Activated CD4-positive, alpha-beta T cell treated with anti-CD3 and anti-CD28 coated beads for 24 hours (primary cell): ENCODE measurements around the gene ADAMTS17.
"Not testable (repeated sequence)": the region's sequence is repeated elsewhere in the genome, so short reads cannot be mapped to it uniquely, and the experiment has no call there.

Experiments
- DNase-seq, 2 donors: peaks; one replicate each; pipeline ENCODE4 v3.0.0-alpha.2; 2020; ENCODE audit warnings: low read depth in 2 of 2

ADAMTS17 gene

GRCh38 chr15:100092034-100092433, 249.7 kb downstream of the ADAMTS17 start:
- DNase-seq, result no peak

- no peak for DNase-seq
Observed at GRCh38 chr15:100090411-100090810, 251.4 kb downstream of the ADAMTS17 start.

- DNase-seq, result not testable (repeated sequence)
Observed at GRCh38 chr15:100084042-100084821, 257.5 kb downstream of the ADAMTS17 start.

- DNase-seq, result no peak
Observed at GRCh38 chr15:100083572-100083971, 258.2 kb downstream of the ADAMTS17 start.

GRCh38 chr15:100082761-100083402, 258.9 kb downstream of the ADAMTS17 start:
- no peak for DNase-seq

GRCh38 chr15:100081454-100081853, 260.3 kb downstream of the ADAMTS17 start:
- no peak for DNase-seq

GRCh38 chr15:100078511-100079220, 263.1 kb downstream of the ADAMTS17 start:
- no peak for DNase-seq

- DNase-seq, result no peak
Observed at GRCh38 chr15:100075229-100075628, 266.5 kb downstream of the ADAMTS17 start.

GRCh38 chr15:100073982-100074381, 267.8 kb downstream of the ADAMTS17 start:
- no peak for DNase-seq

GRCh38 chr15:100066521-100067280, 275.1 kb downstream of the ADAMTS17 start:
- DNase-seq, result not testable (repeated sequence)

- DNase-seq, result no peak
Observed at GRCh38 chr15:100061944-100062343, 279.8 kb downstream of the ADAMTS17 start.

GRCh38 chr15:100060276-100060926, 281.4 kb downstream of the ADAMTS17 start:
- DNase-seq, result no peak

- no peak for DNase-seq
Observed at GRCh38 chr15:100059521-100059920, 282.3 kb downstream of the ADAMTS17 start.

- no peak for DNase-seq
Observed at GRCh38 chr15:100059094-100059493, 282.7 kb downstream of the ADAMTS17 start.

- DNase-seq, result no peak
Observed at GRCh38 chr15:100058458-100058857, 283.3 kb downstream of the ADAMTS17 start.

- DNase-seq, result no peak
Observed at GRCh38 chr15:100057281-100057680, 284.5 kb downstream of the ADAMTS17 start.

GRCh38 chr15:100056411-100057072, 285.2 kb downstream of the ADAMTS17 start:
- no peak for DNase-seq

GRCh38 chr15:100055821-100056220, 286.0 kb downstream of the ADAMTS17 start:
- no peak for DNase-seq

GRCh38 chr15:100054539-100054938, 287.2 kb downstream of the ADAMTS17 start:
- DNase-seq, result no peak

GRCh38 chr15:100053474-100054121, 288.2 kb downstream of the ADAMTS17 start:
- DNase-seq, result no peak
